ENCODE measurements around the gene CPA4. TPM values are rescaled to one million over a fixed set of nuclear protein-coding genes. Genes with fewer than 3 reads are reported as not detected.

CPA4 gene
- total and polyA plus RNA-seq, 2 of the 13 experiments (the other 11 are each of a cell fraction or from before 2014, with no cell fraction given) = 0.20 to 0.22 TPM

DNA sequence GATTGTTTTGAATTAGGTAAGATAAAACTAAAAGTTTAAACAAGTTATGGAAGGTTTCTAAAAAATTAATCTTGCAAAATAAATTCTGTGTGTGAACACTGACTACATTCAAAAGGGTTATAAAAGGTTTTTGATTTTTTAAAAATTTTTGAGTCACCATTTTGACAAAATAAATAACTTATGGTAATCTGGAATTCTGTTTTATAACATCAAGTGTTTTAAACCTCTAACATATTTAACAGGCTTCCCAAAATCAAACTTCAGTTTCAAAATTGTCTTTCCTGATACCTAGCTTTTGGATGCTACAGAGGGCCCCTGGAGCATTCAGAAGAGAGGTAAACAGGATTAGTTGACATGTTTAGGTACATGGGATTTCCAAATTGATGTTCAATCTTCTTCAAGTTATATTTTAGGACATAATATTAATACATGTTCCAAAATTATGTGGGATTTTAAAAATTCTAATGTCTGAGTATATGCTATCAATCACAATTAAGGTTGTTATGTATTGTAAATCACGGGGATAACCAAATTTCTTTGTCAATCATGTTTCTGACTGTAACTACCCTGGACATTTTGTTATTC lies 34.4 kb upstream of the CPA4 start:
- intact Hi-C loops (cut with micrococcal nuclease; ENCODE audit: unreplicated experiment) (no loop called here), in situ Hi-C loops (cut with HindIII; ENCODE audit: extremely low pct_ligation_motif_present, low pct_unique_long_range_greater_than_20kb) (no loop called here)
- no peak overlapping the region for H3K9ac ChIP-seq (ENCODE audit: insufficient read depth, low read depth, low read length)
- no peaks in the 10 kb centered on the region for H3K36me3 ChIP-seq (replicated peaks in 1 of 2; ENCODE audit: control insufficient read depth in 1 of 2, insufficient read depth in 2 of 2, low read length in 2 of 2)
- no peak overlapping the region for H3K4me3 ChIP-seq (replicated peaks in 1 of 3; ENCODE audit: insufficient read depth in 1 of 3, low read depth in 2 of 3, low read length in 3 of 3)
- ChIA-PET CTCF (ENCODE audit: low intra/inter-chr PET ratio, low total read pairs) (no interaction called here), POLR2A (no interaction called here)
- H3K79me2 ChIP-seq (ENCODE audit: insufficient read depth, low read length) = no peaks in the 10 kb centered on the region
- H4K20me1 ChIP-seq (ENCODE audit: insufficient read depth, low read length) = no peaks in the 10 kb centered on the region
- ATAC-seq (no peak), DNase-seq (ENCODE audit: low spot score) (no peak), FAIRE-seq (no peak)
- peaks cover 8% of the 10 kb centered on the region; the same call in 1 of the 2 replicates for H3K4me1 ChIP-seq (ENCODE audit: insufficient read depth, low read length)
- H3K9me3 ChIP-seq (ENCODE audit: low read length) = no peaks in the 10 kb centered on the region
- no peaks in the 10 kb centered on the region for H3K27me3 ChIP-seq (ENCODE audit: control insufficient read depth in 1 of 2, insufficient read depth in 2 of 2, low read length in 2 of 2)
- no peak overlapping the region for H3K4me2 ChIP-seq (ENCODE audit: low read depth, low read length)
- 0% methylated on average over 1 of the region's 1 CpG for WGBS (ENCODE audit: low lambda C conversion rate)
- BruUV-seq (replicated peaks) = no TSS peak
- H3K27ac ChIP-seq (ENCODE audit: extremely low read length, insufficient read depth, low read length) = no peak overlapping the region
- no peak overlapping the region for H2AFZ ChIP-seq (ENCODE audit: low read length)
- TF ChIP-seq ARID2 (CRISPR knock-in tag; IDR thresholded peaks at IDR 0.05; ENCODE audit: borderline replicate concordance) = no peak

DNA sequence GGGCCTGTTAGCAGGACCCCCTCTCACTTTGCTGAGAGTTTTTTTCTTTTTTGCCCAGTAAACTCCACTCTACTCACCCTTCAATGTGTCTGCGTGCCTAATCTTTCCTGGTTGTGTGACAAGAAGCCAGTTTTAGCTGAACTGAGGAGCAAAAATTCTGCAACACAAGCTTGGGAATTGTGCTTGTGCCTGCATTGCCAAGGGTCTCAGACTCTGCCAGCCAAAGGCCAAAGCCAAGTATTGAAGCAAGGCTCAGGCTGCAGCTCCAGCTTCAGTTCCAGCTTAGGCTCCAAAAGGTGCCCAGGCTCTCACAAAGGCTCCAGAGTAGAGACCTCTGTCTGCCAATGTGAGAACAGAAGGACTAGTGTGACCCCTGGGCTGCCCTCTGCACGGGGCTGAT lies 30.5 kb upstream of the CPA4 start:
- Histone ChIP-seq H3K9me3 (ENCODE audit: low read length) (no peaks in the 10 kb centered on the region), H3K79me2 (ENCODE audit: insufficient read depth, low read length) (no peaks in the 10 kb centered on the region), H3K4me3 (replicated peaks in 1 of 3; ENCODE audit: insufficient read depth in 1 of 3, low read depth in 2 of 3, low read length in 3 of 3) (no peak overlapping the region), H3K27me3 (ENCODE audit: control insufficient read depth in 1 of 2, insufficient read depth in 2 of 2, low read length in 2 of 2) (peaks cover 0 to 5% of the 10 kb centered on the region in 2 experiments; a peak in 2 of 5 replicates), H3K9ac (ENCODE audit: insufficient read depth, low read depth, low read length) (no peak overlapping the region), H2AFZ (ENCODE audit: low read length) (no peak overlapping the region), H3K4me1 (ENCODE audit: insufficient read depth, low read length) (peaks cover 5% of the 10 kb centered on the region; the same call in 1 of the 2 replicates), H3K36me3 (replicated peaks in 1 of 2; ENCODE audit: control insufficient read depth in 1 of 2, insufficient read depth in 2 of 2, low read length in 2 of 2) (no peaks in the 10 kb centered on the region), H4K20me1 (ENCODE audit: insufficient read depth, low read length) (no peaks in the 10 kb centered on the region), H3K27ac (ENCODE audit: extremely low read length, insufficient read depth, low read length) (no peak overlapping the region), H3K4me2 (ENCODE audit: low read depth, low read length) (no peak overlapping the region)
- CTCF ChIA-PET (ENCODE audit: low intra/inter-chr PET ratio, low total read pairs) = no interaction called here
- POLR2A ChIA-PET = no interaction called here
- in situ Hi-C loops (cut with HindIII; ENCODE audit: extremely low pct_ligation_motif_present, low pct_unique_long_range_greater_than_20kb) = no loop called here
- intact Hi-C loops (cut with micrococcal nuclease; ENCODE audit: unreplicated experiment) = no loop called here
- ATAC-seq (peak; percentile 61), FAIRE-seq (no peak), DNase-seq (ENCODE audit: low spot score) (no peak)
- no TSS peak for BruUV-seq (replicated peaks)
- WGBS (ENCODE audit: low lambda C conversion rate) = 33% methylated on average over 2 of the region's 2 CpGs
- TF ChIP-seq TCF7 (IDR thresholded peaks at IDR 0.05; ENCODE audit: low read depth) = no peak
- no peak for TF ChIP-seq POGZ (CRISPR knock-in tag; IDR thresholded peaks at IDR 0.05)
- no peak for TF ChIP-seq TP53 (CRISPR knock-in tag; conservative IDR thresholded peaks at IDR 0.05)
- no peak for TF ChIP-seq DNMT1 (CRISPR knock-in tag; IDR thresholded peaks at IDR 0.05)
- TF ChIP-seq ZNF749 (CRISPR knock-in tag; IDR thresholded peaks at IDR 0.05; ENCODE audit: borderline replicate concordance) = no peak
- TF ChIP-seq SP2 (CRISPR knock-in tag; IDR thresholded peaks at IDR 0.05) = no peak
- TF ChIP-seq, protein P1, sequence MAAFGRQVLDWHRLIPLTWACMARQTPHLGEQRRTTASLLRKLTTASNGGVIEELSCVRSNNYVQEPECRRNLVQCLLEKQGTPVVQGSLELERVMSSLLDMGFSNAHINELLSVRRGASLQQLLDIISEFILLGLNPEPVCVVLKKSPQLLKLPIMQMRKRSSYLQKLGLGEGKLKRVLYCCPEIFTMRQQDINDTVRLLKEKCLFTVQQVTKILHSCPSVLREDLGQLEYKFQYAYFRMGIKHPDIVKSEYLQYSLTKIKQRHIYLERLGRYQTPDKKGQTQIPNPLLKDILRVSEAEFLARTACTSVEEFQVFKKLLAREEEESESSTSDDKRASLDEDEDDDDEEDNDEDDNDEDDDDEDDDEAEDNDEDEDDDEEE (CRISPR knock-in tag; IDR thresholded peaks at IDR 0.05) = no peak
- no peak for TF ChIP-seq GTF3A (CRISPR knock-in tag; conservative IDR thresholded peaks at IDR 0.05)
- TF ChIP-seq MTF1 (CRISPR knock-in tag; IDR thresholded peaks at IDR 0.05) = no peak
- TF ChIP-seq, protein P2, sequence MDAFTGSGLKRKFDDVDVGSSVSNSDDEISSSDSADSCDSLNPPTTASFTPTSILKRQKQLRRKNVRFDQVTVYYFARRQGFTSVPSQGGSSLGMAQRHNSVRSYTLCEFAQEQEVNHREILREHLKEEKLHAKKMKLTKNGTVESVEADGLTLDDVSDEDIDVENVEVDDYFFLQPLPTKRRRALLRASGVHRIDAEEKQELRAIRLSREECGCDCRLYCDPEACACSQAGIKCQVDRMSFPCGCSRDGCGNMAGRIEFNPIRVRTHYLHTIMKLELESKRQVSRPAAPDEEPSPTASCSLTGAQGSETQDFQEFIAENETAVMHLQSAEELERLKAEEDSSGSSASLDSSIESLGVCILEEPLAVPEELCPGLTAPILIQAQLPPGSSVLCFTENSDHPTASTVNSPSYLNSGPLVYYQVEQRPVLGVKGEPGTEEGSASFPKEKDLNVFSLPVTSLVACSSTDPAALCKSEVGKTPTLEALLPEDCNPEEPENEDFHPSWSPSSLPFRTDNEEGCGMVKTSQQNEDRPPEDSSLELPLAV (CRISPR knock-in tag; conservative IDR thresholded peaks at IDR 0.05; ENCODE audit: low read depth) = no peak
- no peak for TF ChIP-seq RNF2 (conservative IDR thresholded peaks at IDR 0.05; ENCODE audit: low read depth)
- TF ChIP-seq ZSCAN9 (CRISPR knock-in tag; IDR thresholded peaks at IDR 0.05; ENCODE audit: borderline replicate concordance) = no peak
- TF ChIP-seq GABPB1 (CRISPR knock-in tag; IDR thresholded peaks at IDR 0.05) = no peak
- TF ChIP-seq HNRNPUL1 (IDR thresholded peaks at IDR 0.05; ENCODE audit: low read depth, low read length) = no peak
- no peak for TF ChIP-seq SNAPC2 (CRISPR knock-in tag; IDR thresholded peaks at IDR 0.05)
- TF ChIP-seq ERF (CRISPR knock-in tag; IDR thresholded peaks at IDR 0.05) = no peak
- no peak for TF ChIP-seq KLF9 (CRISPR knock-in tag; IDR thresholded peaks at IDR 0.05; ENCODE audit: low read depth)
